Measurements from ENCODE around the gene CARS2. TPM values are rescaled to one million over a fixed set of nuclear protein-coding genes. Genes with fewer than 3 reads are reported as not detected.

CARS2 gene
- total and polyA plus RNA-seq, 2 of the 8 experiments (the other 6 are each of a cell fraction or from before 2014, with no cell fraction given), result 47.7 to 55.9 TPM

DNA sequence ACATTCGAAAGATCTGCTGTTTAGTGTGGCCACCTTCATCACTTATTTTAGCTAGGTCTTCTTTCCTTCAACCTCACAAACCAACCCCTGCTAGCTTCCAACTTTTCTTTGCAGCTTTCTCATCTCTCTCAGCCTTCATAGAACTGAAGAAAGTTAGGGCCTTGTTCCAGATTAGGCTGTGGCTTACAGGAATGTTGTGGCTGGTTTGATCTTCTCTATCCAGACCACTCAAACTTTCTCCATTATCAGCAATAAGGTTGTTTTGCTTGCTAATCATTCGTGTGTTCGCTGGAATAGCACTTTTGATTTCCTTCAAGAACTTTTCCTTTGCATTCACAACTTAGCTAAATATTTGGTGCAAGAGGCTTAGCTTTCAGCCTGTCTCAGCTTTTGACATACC lies 44.7 kb downstream of the CARS2 start:
- no peaks in the 10 kb centered on the region for H4K20me1 ChIP-seq (replicated peaks in 1 of 2; ENCODE audit: control insufficient read depth in 1 of 2, insufficient read depth in 2 of 2, low read length in 2 of 2)
- DNase-seq (ENCODE audit: low read depth in 1 of 2, low spot score in 2 of 2), result no peak
- CTCF ChIA-PET (ENCODE audit: partially characterized antibody), result interaction anchor here (1.0 to 1.6 kb wide), 3 partner anchors 9 to 205 kb away, joined by 3 to 4 read pairs (median 3); no protein-coding TSS in a partner anchor

More for the DNA sequence above, 44.7 kb downstream of the CARS2 start:
- Histone ChIP-seq H3K23ac (ENCODE audit: insufficient read length) (no peak overlapping the region), H3K36me3 (ENCODE audit: control insufficient read depth in 2 of 4, insufficient read depth in 4 of 4, low read length in 3 of 4) (peaks cover 0 to 47% (median 21%) of the 10 kb centered on the region in 4 experiments; a peak in 5 of 8 replicates), H2BK12ac (ENCODE audit: low read depth, low read length) (no peak overlapping the region), H3K14ac (ENCODE audit: insufficient read length) (no peak overlapping the region), H3K4me3 (ENCODE audit: extremely low read depth in 1 of 4, insufficient read depth in 2 of 4, low read depth in 3 of 4, low read length in 4 of 4) (no peak overlapping the region), H2BK15ac (ENCODE audit: low read length) (no peak overlapping the region), H3K27me3 (replicated peaks in 1 of 4; ENCODE audit: control insufficient read depth in 3 of 4, extremely low read depth in 1 of 4, insufficient read depth in 3 of 4, low read length in 3 of 4) (no peaks in the 10 kb centered on the region), H4K5ac (ENCODE audit: insufficient read length, low read depth, low read length) (no peak overlapping the region), H3K4me1 (replicated peaks in 1 of 4; ENCODE audit: control insufficient read depth in 3 of 4, insufficient read depth in 4 of 4, low read length in 3 of 4) (no peaks in the 10 kb centered on the region), H2BK5ac (ENCODE audit: low read depth, low read length) (no peak overlapping the region), H3K4me2 (ENCODE audit: insufficient read depth in 1 of 2, low read depth in 2 of 2, low read length in 2 of 2) (no peak overlapping the region), H3K23me2 (ENCODE audit: low read depth, low read length) (no peaks in the 10 kb centered on the region), H3K27ac (ENCODE audit: low read depth, low read length) (no peak overlapping the region), H2AK5ac (ENCODE audit: low read depth, low read length) (no peak overlapping the region), H2AFZ (ENCODE audit: low read length) (no peak overlapping the region), H3K79me2 (ENCODE audit: control insufficient read depth in 1 of 2, insufficient read depth in 2 of 2, low read length in 2 of 2) (no peaks in the 10 kb centered on the region), H3K4ac (replicated peaks; ENCODE audit: insufficient read length, low read depth, low read length) (no peak overlapping the region), H3K56ac (replicated peaks; ENCODE audit: insufficient read length, low read depth, low read length) (no peak overlapping the region), H3K18ac (ENCODE audit: extremely low read depth, low read length) (no peak overlapping the region), H2BK120ac (replicated peaks; ENCODE audit: low read depth, low read length) (no peak overlapping the region), H3K79me1 (ENCODE audit: low read depth, low read length) (no peaks in the 10 kb centered on the region), H3K9ac (replicated peaks in 1 of 4; ENCODE audit: extremely low read depth in 1 of 4, low read depth in 3 of 4, low read length in 3 of 4) (no peak overlapping the region), H4K91ac (replicated peaks; ENCODE audit: insufficient read length, low read length) (no peak overlapping the region), H3K9me3 (ENCODE audit: insufficient read depth in 2 of 2, low read depth in 1 of 2, low read length in 1 of 2) (peaks cover 11 to 17% of the 10 kb centered on the region in 2 experiments), H4K8ac (ENCODE audit: extremely low read depth, insufficient read depth, low read length) (no peak overlapping the region), H2BK20ac (ENCODE audit: low read length) (no peak overlapping the region)
- 89% methylated on average over 3 of the region's 3 CpGs; no CpG with 5 or more reads in 1 of the 2 experiments for WGBS, 2 experiments (ENCODE audit: extremely low coverage in 1 of 2, insufficient coverage in 1 of 2, insufficient read length in 1 of 2, insufficient replicate concordance in 2 of 2, low coverage in 1 of 2, low lambda C conversion rate in 2 of 2, missing lambda C conversion rate in 1 of 2)
- POLR2A ChIA-PET (ENCODE audit: partially characterized antibody), result interaction anchor here (0.7 to 1.6 kb wide), 2 partner anchors 10 to 16 kb away, joined by 3 to 5 read pairs; no protein-coding TSS in a partner anchor
- TF ChIP-seq RNF2 (IDR thresholded peaks at IDR 0.05; ENCODE audit: borderline replicate concordance, low read depth, low read length, missing control alignments, poor library complexity, severe bottlenecking), result no peak
- TF ChIP-seq TEAD4 (IDR thresholded peaks at IDR 0.05; ENCODE audit: low read depth, low read length), result no peak
- TF ChIP-seq, protein P1, sequence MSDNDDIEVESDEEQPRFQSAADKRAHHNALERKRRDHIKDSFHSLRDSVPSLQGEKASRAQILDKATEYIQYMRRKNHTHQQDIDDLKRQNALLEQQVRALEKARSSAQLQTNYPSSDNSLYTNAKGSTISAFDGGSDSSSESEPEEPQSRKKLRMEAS (IDR thresholded peaks at IDR 0.05), result no peak
- TF ChIP-seq CHD1 (IDR thresholded peaks at IDR 0.05; ENCODE audit: low read depth, low read length), result no peak
- TF ChIP-seq HDAC6 (IDR thresholded peaks at IDR 0.05; ENCODE audit: low read depth, low read length), result no peak
- TF ChIP-seq BACH1 (IDR thresholded peaks at IDR 0.05; ENCODE audit: low read length), result no peak
- no peak for TF ChIP-seq TCF12 (IDR thresholded peaks at IDR 0.05; ENCODE audit: low read depth, low read length)
- TF ChIP-seq FOSL1 (IDR thresholded peaks at IDR 0.05; ENCODE audit: insufficient read depth, low read depth, low read length), result no peak
- TF ChIP-seq RFX5 (IDR thresholded peaks at IDR 0.05; ENCODE audit: borderline replicate concordance, low read depth, low read length), result no peak
- no peak for TF ChIP-seq GTF2F1 (IDR thresholded peaks at IDR 0.05; ENCODE audit: borderline replicate concordance, low read depth, low read length)
- TF ChIP-seq MAFK (IDR thresholded peaks at IDR 0.05; ENCODE audit: low read depth, low read length), result no peak
- TF ChIP-seq CBX5 (IDR thresholded peaks at IDR 0.05; ENCODE audit: low read depth, low read length), result no peak
- no peak for TF ChIP-seq POLR2AphosphoS5 (IDR thresholded peaks at IDR 0.05; ENCODE audit: low read depth, low read length)
- TF ChIP-seq EGR1 (IDR thresholded peaks at IDR 0.05; ENCODE audit: borderline replicate concordance, low read depth, low read length), result no peak
- FAIRE-seq, result no peak

Data from H1 (cell line).